CD4-positive, alpha-beta T cell (primary cell): ENCODE measurements around the gene KCNN3. TPM values are rescaled to one million over a fixed set of nuclear protein-coding genes. Genes with fewer than 3 reads are reported as not detected.

Experiments used
- ATAC-seq: fragments of 200-7000 bp; cut with Tn5 transposase; one replicate; pipeline ENCODE4 v1.10.0; 2022; ENCODE audit warnings: mild to moderate bottlenecking; ENCODE audit not compliant: poor library complexity
- CTCF ChIA-PET: fragments of 350-600 bp; sonication (Branson Sonifier 250); formaldehyde crosslinking; loops from one replicate; lab custom pipeline; 2021; ENCODE audit warnings: antibody characterized with exemption, inconsistent platforms; lab: Charles Lee
- POLR2A ChIA-PET: fragments of 350-600 bp; sonication (Branson Sonifier 250); formaldehyde crosslinking; loops from one replicate; lab custom pipeline; 2021; ENCODE audit warnings: antibody characterized with exemption, inconsistent platforms; lab: Charles Lee
- DNase-seq, 14 experiments: peaks; one replicate each; pipeline ENCODE4 v3.0.0-alpha.2; 2013 to 2020; ENCODE audit warnings: mixed read lengths in 2 of 14
- H3K27ac ChIP-seq, 2 donors: one replicate each; pipeline versions ENCODE4 v1.5.1 to v1.7.0; 2013; ENCODE audit warnings: low read length in 2 of 2, low read depth in 1 of 2, mild to moderate bottlenecking in 1 of 2
- H3K27me3 ChIP-seq, 2 experiments: 1 replicate in 1 of 2; 2 replicates in 1 of 2; pipeline versions ENCODE4 v1.6.1 to v1.7.0; 2013; ENCODE audit warnings: low read length in 2 of 2, control low read depth in 1 of 2, mild to moderate bottlenecking in 1 of 2, moderate library complexity in 1 of 2; ENCODE audit not compliant: insufficient read depth in 2 of 2, control insufficient read depth in 1 of 2
- H3K36me3 ChIP-seq: one replicate; pipeline ENCODE4 v1.6.1; 2013; ENCODE audit warnings: low read length, control low read depth; ENCODE audit not compliant: insufficient read depth
- H3K4me1 ChIP-seq: one replicate; pipeline ENCODE4 v1.6.1; 2013; ENCODE audit warnings: low read length, control low read depth; ENCODE audit not compliant: insufficient read depth
- H3K4me3 ChIP-seq: one replicate; pipeline ENCODE4 v1.5.1; 2013; ENCODE audit warnings: mild to moderate bottlenecking, low read length, moderate library complexity
- H3K9me3 ChIP-seq, 2 experiments: 1 replicate in 1 of 2; 2 replicates in 1 of 2; pipeline versions ENCODE4 v1.6.1 to v1.7.0; 2013; ENCODE audit warnings: low read length in 2 of 2, mild to moderate bottlenecking in 2 of 2, control low read depth in 1 of 2, moderate library complexity in 1 of 2; ENCODE audit not compliant: control insufficient read depth in 1 of 2, insufficient read depth in 1 of 2
- H3K27ac Mint-ChIP-seq: one replicate; pipeline ENCODE4 v1.8.0; 2020; ENCODE audit warnings: mixed read lengths
- H3K27me3 Mint-ChIP-seq: one replicate; pipeline ENCODE4 v1.8.0; 2021; ENCODE audit warnings: mixed read lengths
- H3K36me3 Mint-ChIP-seq: one replicate; pipeline ENCODE4 v1.8.0; 2021; ENCODE audit warnings: low read depth, mixed read lengths
- H3K4me1 Mint-ChIP-seq: one replicate; pipeline ENCODE4 v1.8.0; 2021; ENCODE audit warnings: low read depth, mixed read lengths
- H3K4me3 Mint-ChIP-seq: one replicate; pipeline ENCODE4 v1.8.0; 2020; ENCODE audit warnings: mild to moderate bottlenecking, mixed read lengths
- H3K9me3 Mint-ChIP-seq: one replicate; pipeline ENCODE4 v1.8.0; 2020; ENCODE audit warnings: mixed read lengths
- intact Hi-C, 2 experiments: fragments of 100-400 bp; cut with DNase I in 1 of 2; cut with micrococcal nuclease in 1 of 2; formaldehyde crosslinking; loops; one replicate each; pipeline versions ENCODE4 v1.15.1 to v1.9.0; 2023 to 2025; cut with DNase I, micrococcal nuclease
- total RNA-seq, 174 experiments: library from RNA in 2 of 174; stranded (reverse) in 2 of 174; gene quantifications; one replicate each; pipeline ENCODE4 v1.2.3 and lab custom pipeline; 2021 to 2026
- TF ChIP-seq, protein P1 (sequence below): fragments of 200-600 bp; IDR thresholded peaks from one replicate; pipeline ENCODE4 v1.8.0; 2022; ENCODE audit warnings: antibody characterized with exemption, mild to moderate bottlenecking

Gene KCNN3
- total RNA-seq, 2 experiments from 2014 or later, result not detected

DNA sequence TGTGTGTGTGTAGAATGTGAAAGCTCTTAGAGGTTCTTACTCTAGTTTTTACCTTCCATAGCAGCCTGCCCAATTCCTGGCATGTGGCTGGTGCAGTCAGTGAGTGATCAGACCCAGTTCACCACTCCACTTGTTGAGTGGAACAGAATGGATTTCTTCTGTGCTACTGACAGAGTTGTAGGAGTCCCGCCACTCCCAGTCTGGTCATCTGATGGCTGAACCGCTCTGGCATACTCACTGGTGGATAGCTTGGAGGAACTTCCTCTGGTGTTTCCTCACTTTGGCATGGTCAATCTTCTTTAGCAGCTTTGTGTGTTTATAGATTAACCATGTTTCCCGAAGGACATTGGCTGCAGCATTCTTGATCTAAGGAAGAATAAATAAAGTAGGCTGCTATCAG lies 155.4 kb downstream of the KCNN3 start:
- CTCF ChIA-PET, result no interaction called here
- Mint-ChIP-seq H3K4me3 (no peak overlapping the region), H3K27ac (no peak overlapping the region)

DNA sequence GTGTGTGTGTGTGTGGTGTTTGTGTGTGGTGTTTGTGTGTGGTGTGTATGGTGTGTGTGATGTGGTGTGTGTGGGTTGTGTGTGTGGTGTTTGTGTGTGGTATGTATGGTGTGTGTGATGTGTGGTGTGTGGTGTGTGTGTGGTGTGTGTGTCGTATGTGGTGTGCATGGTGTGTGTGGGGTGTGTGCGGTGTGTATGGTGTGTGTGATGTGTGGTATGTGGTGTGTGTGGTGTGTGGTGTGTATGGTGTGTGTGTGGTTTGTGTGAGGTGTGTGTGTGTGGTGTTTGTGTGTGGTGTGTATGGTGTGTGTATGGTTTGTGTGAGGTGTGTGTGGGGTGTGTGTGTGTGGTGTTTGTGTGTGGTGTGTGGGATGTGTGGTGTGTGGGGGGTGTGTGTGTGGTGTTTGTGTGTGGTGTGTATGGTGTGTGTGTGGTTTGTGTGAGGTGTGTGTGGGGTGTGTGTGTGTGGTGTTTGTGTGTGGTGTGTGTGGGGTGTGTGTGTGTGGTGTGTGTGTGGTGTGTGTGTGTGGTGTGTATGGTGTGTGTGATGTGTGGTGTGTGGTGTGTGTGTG lies 155.9 kb downstream of the KCNN3 start:
- no peak for DNase-seq
- Histone ChIP-seq H3K27me3 (no peaks in the 10 kb centered on the region), H3K9me3 (no peaks in the 10 kb centered on the region), H3K4me3 (no peak overlapping the region), H3K27ac (no peak overlapping the region), H3K4me1 (peaks cover 2% of the 10 kb centered on the region), H3K36me3 (no peaks in the 10 kb centered on the region)
- Mint-ChIP-seq H3K4me1 (peaks cover 8% of the 10 kb centered on the region), H3K27ac (no peak overlapping the region), H3K36me3 (no peaks in the 10 kb centered on the region), H3K4me3 (no peak overlapping the region), H3K27me3 (no peaks in the 10 kb centered on the region), H3K9me3 (no peaks in the 10 kb centered on the region)
- ATAC-seq, result no peak
- TF ChIP-seq, protein P1, sequence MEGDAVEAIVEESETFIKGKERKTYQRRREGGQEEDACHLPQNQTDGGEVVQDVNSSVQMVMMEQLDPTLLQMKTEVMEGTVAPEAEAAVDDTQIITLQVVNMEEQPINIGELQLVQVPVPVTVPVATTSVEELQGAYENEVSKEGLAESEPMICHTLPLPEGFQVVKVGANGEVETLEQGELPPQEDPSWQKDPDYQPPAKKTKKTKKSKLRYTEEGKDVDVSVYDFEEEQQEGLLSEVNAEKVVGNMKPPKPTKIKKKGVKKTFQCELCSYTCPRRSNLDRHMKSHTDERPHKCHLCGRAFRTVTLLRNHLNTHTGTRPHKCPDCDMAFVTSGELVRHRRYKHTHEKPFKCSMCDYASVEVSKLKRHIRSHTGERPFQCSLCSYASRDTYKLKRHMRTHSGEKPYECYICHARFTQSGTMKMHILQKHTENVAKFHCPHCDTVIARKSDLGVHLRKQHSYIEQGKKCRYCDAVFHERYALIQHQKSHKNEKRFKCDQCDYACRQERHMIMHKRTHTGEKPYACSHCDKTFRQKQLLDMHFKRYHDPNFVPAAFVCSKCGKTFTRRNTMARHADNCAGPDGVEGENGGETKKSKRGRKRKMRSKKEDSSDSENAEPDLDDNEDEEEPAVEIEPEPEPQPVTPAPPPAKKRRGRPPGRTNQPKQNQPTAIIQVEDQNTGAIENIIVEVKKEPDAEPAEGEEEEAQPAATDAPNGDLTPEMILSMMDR, result no peak
- ChIA-PET POLR2A (no interaction called here), CTCF (no interaction called here)
- intact Hi-C loops, result no loop called here

More for the DNA sequence above, 155.4 kb downstream of the KCNN3 start:
- Mint-ChIP-seq H3K9me3 (no peaks in the 10 kb centered on the region), H3K4me1 (peaks cover 12% of the 10 kb centered on the region), H3K36me3 (no peaks in the 10 kb centered on the region), H3K27me3 (no peaks in the 10 kb centered on the region)
- POLR2A ChIA-PET, result interaction anchor here (0.8 to 1.1 kb wide), 2 partner anchors 12 to 33 kb away, joined by 3 read pairs; no protein-coding TSS in a partner anchor
- Histone ChIP-seq H3K4me1 (peaks cover 4% of the 10 kb centered on the region), H3K27ac (no peak overlapping the region), H3K36me3 (no peaks in the 10 kb centered on the region), H3K4me3 (no peak overlapping the region), H3K9me3 (no peaks in the 10 kb centered on the region), H3K27me3 (no peaks in the 10 kb centered on the region)
- DNase-seq (peak in 2 of 14 experiments; percentile 30 to 51), ATAC-seq (no peak)
- intact Hi-C loops, result no loop called here
- TF ChIP-seq, protein P1, result no peak

DNA sequence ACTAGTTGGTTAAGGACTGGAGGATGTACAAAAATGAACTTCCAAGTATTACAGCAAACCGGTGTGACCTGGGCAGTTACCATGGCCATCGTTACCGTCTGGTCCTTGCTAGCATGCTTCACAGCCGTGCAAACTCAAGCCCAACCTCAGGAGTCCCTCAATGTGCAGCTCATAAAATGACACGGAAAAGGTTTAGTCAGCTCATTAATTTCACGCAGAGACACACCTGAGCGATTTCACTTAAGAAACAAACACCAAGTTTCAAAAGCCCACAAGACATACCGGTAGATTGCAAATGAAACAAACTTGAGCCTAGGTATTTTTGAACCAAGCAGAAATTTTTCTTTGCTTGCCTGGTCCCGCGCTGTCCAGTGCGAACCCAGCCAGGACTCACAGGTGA lies 157.1 kb downstream of the KCNN3 start:
- no peaks in the 10 kb centered on the region for H3K27me3 Mint-ChIP-seq
- H3K9me3 ChIP-seq, result no peaks in the 10 kb centered on the region
- CTCF ChIA-PET, result no interaction called here

More for the DNA sequence above, 157.1 kb downstream of the KCNN3 start:
- TF ChIP-seq, protein P1, result no peak
- H3K4me3 ChIP-seq, result no peak overlapping the region
- Mint-ChIP-seq H3K9me3 (no peaks in the 10 kb centered on the region), H3K27ac (no peak overlapping the region), H3K4me1 (peaks cover 8% of the 10 kb centered on the region), H3K4me3 (no peak overlapping the region), H3K36me3 (no peaks in the 10 kb centered on the region)
- no peaks in the 10 kb centered on the region for H3K36me3 ChIP-seq
- ATAC-seq (no peak), DNase-seq (no peak)
- peaks cover 2% of the 10 kb centered on the region for H3K4me1 ChIP-seq
- no peaks in the 10 kb centered on the region for H3K27me3 ChIP-seq
- POLR2A ChIA-PET, result no interaction called here
- H3K27ac ChIP-seq, result no peak overlapping the region
- intact Hi-C loops, result no loop called here
